Effector CD4-positive, alpha-beta T cell (primary cell): ENCODE data around the gene SCG5. TPM values are rescaled to one million over a fixed set of nuclear protein-coding genes. Genes with fewer than 3 reads are reported as not detected.
"Not testable (repeated sequence)": the region's sequence is repeated elsewhere in the genome, so short reads cannot be mapped to it uniquely, and the experiment has no call there.

Source experiments
- DNase-seq: peaks from one replicate; pipeline ENCODE4 v3.0.0-alpha.2; 2020
- total RNA-seq: gene quantifications from one replicate; lab custom pipeline; 2026; lab: John Stamatoyannopoulos, UW

SCG5 gene
- not detected for total RNA-seq

- DNase-seq, result no peak
Observed at GRCh38 chr15:32641517-32642059, at the start of gene SCG5. TSS of gene SCG5 (plus strand) at chr15:32641710. CDS start at chr15:32643593, 1,883 bp downstream.

DNA sequence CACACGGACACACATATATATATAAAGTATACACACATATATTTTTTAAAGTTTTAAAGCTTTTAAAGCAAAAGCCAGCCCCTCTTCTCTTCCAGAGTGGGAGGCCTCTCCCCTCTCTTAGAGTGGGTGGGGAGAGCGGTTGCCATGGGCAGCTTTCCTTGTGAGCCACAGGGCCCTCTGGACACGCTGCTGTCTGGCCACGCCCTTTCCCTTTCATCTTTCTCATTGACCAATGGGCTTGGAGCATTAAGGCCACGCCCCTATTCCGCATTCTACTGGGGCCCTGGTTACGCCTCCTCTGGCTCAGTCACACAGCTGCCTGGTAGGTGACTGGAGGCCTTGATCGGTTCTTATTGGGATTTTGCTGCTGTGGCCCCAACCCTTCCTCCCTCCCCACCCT is 48.4 kb upstream of the SCG5 start, which contains the start of gene GOLGA8N:
Gene GOLGA8N (plus strand): TSS at position 306 of the 400 bp plus-strand sequence.
- not testable (repeated sequence) for DNase-seq

GRCh38 chr15:32609518-32609917 is 32.0 kb upstream of the SCG5 start:
- DNase-seq, result not testable (repeated sequence)

DNA sequence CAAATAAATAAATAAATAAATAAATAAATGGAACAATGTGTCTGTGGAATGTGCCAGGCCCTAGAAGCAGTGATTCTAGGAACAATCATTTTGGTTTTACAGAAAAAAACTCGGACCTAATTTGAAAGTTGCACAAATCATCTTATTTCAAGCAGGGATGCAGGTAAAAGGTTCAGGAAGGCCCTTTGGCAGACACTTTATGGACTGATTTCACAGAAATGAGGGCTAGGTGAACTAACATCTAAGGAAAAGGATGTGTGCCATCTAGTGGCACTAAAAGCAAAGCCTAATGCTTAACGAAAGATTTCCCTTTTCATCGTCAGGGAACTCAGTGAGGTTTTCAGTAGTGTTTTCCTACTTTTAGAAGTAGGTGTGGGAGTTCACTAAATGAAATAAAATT is 30.8 kb upstream of the SCG5 start:
- DNase-seq, result not testable (repeated sequence)

DNA sequence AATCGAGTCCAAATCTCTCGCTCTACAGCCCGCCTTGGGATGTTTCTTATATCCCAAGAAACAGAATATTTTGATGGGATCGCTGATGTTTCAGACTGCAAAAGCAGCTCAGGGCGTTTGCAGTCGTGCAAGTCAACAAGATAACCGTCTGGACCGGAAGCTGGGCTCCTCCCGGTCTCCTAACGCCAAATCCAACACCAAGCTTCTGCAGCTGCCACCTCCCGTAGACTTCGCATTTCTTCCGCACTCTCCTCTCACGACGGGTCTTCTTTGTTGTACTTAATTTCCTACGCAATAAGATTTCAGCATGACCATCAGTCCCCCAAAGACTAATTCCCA is 26.8 kb upstream of the SCG5 start:
- DNase-seq, result not testable (repeated sequence)

DNA sequence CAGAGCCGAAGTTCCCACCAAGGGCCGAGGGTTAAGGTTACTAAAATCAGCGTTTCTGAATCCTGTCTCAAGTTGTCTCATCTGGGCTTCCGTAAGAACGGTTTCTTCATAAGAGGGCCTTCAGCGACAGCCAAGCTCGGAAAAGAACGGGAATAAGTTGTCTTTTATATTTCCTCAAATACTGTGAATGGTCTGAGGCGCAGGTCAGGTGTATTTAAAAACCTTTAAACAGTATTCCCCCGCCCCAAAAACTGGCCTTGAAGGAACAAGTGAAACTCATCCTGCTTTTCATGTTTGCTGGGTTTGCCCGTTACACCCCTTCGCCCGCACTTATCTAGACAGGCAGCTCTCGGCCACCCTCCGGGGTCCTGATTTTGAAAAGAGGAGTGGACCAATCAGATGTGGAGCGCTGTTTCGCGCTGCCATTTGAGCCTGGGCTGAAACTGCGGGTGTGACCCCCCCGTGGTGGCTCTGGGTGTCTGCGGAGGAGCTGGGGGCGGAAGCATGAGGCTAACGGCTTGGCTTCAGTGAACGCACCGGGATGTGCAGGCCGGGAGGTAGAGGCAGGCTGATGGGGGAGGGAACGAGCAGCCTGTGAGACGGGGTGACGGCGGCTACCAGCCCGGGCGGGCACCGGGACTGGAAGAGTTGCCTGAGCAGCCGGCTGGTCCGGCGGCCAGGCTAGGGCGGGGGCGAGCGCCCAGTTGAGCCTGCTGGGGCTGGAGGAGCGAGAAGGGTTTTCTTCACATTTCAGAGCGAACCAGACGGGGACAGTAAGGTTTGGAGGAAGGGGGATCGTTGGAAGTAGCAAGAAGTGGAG is 26.2 kb upstream of the SCG5 start, which contains the start of gene ARHGAP11A:
Gene ARHGAP11A (plus strand): TSS at position 454 of the 820 bp plus-strand sequence. CDS start 708 bp downstream, outside the sequence.
- DNase-seq, result peak; percentile 78

GRCh38 chr15:32615871-32616426 is 25.6 kb upstream of the SCG5 start:
- not testable (repeated sequence) for DNase-seq

GRCh38 chr15:32636410-32636809 is 5.1 kb upstream of the SCG5 start:
- no peak for DNase-seq

- DNase-seq, result no peak
Observed at GRCh38 chr15:32636908-32637567, 4.5 kb upstream of the SCG5 start.

DNA sequence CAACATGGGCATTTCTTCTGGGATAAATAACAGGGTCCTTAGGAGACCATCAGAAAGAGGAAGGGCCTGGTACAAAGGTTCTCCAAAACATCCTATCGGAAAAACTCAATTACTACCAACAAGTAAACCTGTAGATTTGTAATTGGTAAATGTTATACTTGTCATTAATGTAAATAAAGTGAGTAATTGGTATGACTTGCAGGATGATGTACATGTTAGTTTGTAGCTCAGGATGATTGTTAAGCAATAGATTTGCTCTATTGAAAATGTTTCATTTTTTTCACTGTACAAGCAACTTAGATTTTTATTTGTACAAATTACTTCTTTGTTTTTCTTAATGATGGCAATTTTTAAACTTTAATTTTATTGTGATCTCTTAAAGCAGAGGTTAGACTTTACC is 3.8 kb upstream of the SCG5 start:
- DNase-seq, result no peak

- DNase-seq, result no peak
Observed at GRCh38 chr15:32642667-32643435, 1.3 kb downstream of the SCG5 start.

- no peak for DNase-seq
Observed at GRCh38 chr15:32643907-32644445, 2.5 kb downstream of the SCG5 start.

GRCh38 chr15:32646291-32646690 is 4.8 kb downstream of the SCG5 start:
- DNase-seq, result no peak

DNA sequence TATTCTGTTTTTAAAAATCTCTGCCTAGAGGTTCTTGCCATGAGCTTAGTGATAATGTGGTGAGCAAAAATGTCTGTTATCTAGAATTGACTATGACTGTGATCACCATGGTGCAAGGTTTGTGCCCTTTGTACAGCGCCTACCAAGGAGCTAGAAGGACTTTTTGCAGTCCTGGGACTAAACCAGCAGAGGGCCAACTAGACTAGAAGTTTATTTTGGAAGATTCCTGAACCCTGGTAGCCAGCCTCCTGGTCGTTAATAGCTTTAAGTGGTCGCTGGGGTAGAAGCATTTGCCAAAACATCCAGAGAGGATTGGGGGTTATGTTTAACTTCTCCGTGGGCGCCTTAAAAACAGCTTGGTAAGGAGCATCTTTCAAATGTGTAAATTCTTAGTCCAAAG is 7.8 kb downstream of the SCG5 start:
- no peak for DNase-seq

GRCh38 chr15:32651229-32651837 is 9.8 kb downstream of the SCG5 start:
- peak; percentile 19 for DNase-seq

- no peak for DNase-seq
Observed at GRCh38 chr15:32652178-32652577, 10.7 kb downstream of the SCG5 start.

DNA sequence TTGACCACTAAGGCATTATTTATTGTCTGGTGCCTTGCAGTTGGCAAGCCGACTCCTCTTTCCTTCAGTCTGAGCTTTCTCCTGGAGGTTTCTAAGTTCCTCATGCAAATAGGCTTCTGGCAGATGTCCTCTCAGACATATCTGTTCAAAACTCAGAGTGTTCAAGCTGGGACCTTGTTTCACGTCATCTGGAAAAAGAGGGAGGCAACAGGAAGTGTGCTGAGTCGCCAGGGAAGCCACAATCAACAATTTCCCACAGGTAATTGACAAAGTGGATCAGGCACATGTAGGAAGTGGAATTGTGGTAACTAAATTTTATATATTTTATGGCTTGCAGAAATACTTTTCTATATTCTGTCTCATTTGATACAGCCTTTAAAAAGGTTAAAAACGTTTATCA is 14.6 kb downstream of the SCG5 start:
- DNase-seq, result no peak

- DNase-seq, result no peak
Observed at GRCh38 chr15:32656496-32656895, 15.0 kb downstream of the SCG5 start.

- no peak for DNase-seq
Observed at GRCh38 chr15:32657198-32657883, 15.8 kb downstream of the SCG5 start.

DNA sequence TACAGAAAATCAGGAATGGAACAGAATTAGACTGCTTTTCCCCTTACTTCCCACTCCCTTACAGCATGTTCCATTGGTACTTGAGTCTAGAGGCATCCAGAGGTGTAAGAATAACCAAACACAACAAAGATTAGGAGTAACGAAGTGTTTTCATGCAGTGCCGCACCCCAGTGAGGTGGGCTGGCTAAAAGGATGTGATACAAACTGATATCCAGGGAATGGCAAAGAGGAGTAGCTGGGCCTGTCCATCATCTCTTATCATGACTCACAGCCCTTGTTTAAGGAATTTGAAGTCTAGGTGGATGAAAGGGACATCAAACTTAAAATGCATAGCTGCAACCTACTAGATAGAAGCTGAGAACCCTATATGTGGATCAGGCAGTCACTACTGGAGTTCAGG is 16.4 kb downstream of the SCG5 start:
- no peak for DNase-seq
